ENCODE results near the gene PMS1.
A peak's percentile ranks its signal among the peaks of the same experiment; 100 is the strongest.

The PMS1 gene

GRCh38 chr2:189848276-189848675 lies 64.0 kb downstream of the PMS1 start:
- DNase-seq (ENCODE audit: low read depth), result no peak
- H3K4me3 ChIP-seq (ENCODE audit: low read length), result no peak overlapping the region
- TF ChIP-seq CTCF (IDR thresholded peaks at IDR 0.05; ENCODE audit: insufficient read depth, low read depth, low read length, missing control alignments), result no peak

DNA sequence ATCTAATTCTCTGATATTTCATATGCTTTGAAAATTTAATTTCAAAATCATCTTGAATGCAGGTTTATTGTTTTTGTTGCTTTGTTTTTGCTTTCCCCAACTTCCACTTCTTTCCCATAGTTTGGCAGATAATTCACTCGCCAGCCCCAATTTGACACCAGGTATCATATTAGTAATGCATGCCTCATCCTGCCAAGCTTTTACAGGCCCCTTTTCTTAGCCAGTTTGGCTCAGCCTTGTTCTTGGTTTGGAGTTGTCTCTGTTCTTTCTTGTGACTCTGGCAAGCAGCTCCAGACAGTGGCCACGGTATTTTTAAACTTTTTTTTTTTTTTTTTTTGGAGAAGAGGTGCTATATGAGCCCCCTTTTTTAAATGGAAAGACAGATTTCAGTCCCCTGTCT lies 65.3 kb downstream of the PMS1 start:
- DNase-seq (ENCODE audit: low read depth), result peak; percentile 29
- no peak overlapping the region for H3K4me3 ChIP-seq (ENCODE audit: low read length)
- TF ChIP-seq CTCF (IDR thresholded peaks at IDR 0.05; ENCODE audit: insufficient read depth, low read depth, low read length, missing control alignments), result no peak

DNA sequence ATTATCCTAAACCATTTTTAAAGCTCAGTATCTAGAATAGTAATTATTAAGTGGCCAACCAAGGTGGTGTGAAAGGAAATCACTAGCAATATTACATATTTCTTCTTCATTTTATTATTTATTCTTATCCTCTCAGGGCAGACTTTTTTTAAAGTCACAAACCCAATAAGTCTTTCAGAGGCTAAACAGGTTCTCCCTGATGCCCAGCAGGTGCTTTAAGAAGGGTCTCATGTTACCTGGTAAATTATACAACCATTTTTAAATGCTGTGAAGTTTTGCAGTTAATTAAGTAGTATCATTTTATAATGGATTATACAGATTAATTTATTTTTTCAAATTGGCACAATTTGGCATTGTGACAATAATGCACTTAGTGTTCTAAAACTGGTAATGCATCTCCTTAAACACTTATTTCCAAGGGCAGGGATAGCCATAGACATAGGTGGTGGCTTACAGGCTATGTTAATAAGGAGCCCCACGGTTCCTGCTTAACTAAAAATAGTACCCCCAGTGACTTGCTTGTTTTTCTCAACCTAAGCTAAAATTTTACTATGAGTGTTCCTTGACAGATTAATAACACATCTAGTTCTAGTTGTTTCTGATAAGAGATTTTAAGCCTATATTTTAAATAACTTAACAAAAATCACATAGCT lies 67.0 kb downstream of the PMS1 start:
- no peak overlapping the region for H3K4me3 ChIP-seq (ENCODE audit: low read length)
- TF ChIP-seq CTCF (IDR thresholded peaks at IDR 0.05; ENCODE audit: insufficient read depth, low read depth, low read length, missing control alignments), result no peak
- no peak for DNase-seq (ENCODE audit: low read depth)

DNA sequence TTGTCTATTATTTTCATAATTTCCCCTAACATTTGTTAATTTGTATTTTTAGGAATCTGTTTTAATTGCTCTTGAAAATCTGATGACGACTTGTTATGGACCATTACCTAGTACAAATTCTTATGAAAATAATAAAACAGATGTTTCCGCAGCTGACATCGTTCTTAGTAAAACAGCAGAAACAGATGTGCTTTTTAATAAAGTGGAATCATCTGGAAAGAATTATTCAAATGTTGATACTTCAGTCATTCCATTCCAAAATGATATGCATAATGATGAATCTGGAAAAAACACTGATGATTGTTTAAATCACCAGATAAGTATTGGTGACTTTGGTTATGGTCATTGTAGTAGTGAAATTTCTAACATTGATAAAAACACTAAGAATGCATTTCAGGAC lies 69.9 kb downstream of the PMS1 start:
- TF ChIP-seq CTCF (IDR thresholded peaks at IDR 0.05; ENCODE audit: insufficient read depth, low read depth, low read length, missing control alignments), result no peak
- no peak for DNase-seq (ENCODE audit: low read depth)
- H3K4me3 ChIP-seq (ENCODE audit: low read length), result no peak overlapping the region

GRCh38 chr2:189854940-189855339 lies 70.7 kb downstream of the PMS1 start:
- no peak for TF ChIP-seq CTCF (IDR thresholded peaks at IDR 0.05; ENCODE audit: insufficient read depth, low read depth, low read length, missing control alignments)
- no peak for DNase-seq (ENCODE audit: low read depth)
- H3K4me3 ChIP-seq (ENCODE audit: low read length), result no peak overlapping the region

GRCh38 chr2:189858291-189858690 lies 74.0 kb downstream of the PMS1 start:
- no peak for TF ChIP-seq CTCF (IDR thresholded peaks at IDR 0.05; ENCODE audit: insufficient read depth, low read depth, low read length, missing control alignments)
- DNase-seq (ENCODE audit: low read depth), result no peak
- H3K4me3 ChIP-seq (ENCODE audit: low read length), result no peak overlapping the region

DNA sequence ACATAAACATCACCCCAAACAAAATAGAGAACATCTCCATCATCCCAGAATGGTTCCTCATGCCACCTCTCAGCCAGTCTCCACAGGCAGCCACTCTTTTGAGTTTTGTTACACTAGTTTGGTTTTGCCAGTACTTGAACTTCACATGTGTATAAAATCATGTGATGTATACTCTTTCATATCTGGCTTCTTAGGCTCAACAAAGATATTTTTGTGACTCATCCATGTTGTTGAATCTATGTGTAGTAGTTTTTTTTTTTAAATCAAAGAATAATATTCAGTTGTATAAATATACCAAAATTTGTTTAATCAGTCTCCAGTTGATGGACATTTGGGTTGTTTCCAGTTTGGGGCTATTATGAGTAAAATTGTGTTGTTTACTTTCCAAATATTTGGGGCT lies 75.9 kb downstream of the PMS1 start:
- no peak for TF ChIP-seq CTCF (IDR thresholded peaks at IDR 0.05; ENCODE audit: insufficient read depth, low read depth, low read length, missing control alignments)
- no peak overlapping the region for H3K4me3 ChIP-seq (ENCODE audit: low read length)
- no peak for DNase-seq (ENCODE audit: low read depth)

All from epithelial cell of esophagus (primary cell).